Upper lobe of left lung (tissue), 6 donors: Measurements from ENCODE around the gene BNIP5. TPM values are rescaled to one million over a fixed set of nuclear protein-coding genes. Genes with fewer than 3 reads are reported as not detected.

Experiments
- ATAC-seq, 2 donors: fragments of 200-7000 bp; cut with Tn5 transposase; one replicate each; pipeline ENCODE4 v1.9.1; 2022; ENCODE audit warnings: mild to moderate bottlenecking in 2 of 2, moderate library complexity in 2 of 2; ENCODE audit not compliant: low FRiP score in 2 of 2
- DNase-seq, 2 donors: peaks; one replicate each; pipeline ENCODE4 v3.0.0-alpha.2; 2019 to 2020
- H3K27ac ChIP-seq, 4 donors: fragments of 200-600 bp; sonication (generic); one replicate each; pipeline ENCODE4 v1.5.1; 2016 to 2019
- H3K27me3 ChIP-seq, 4 donors: fragments of 200-600 bp; sonication (generic); one replicate each; pipeline ENCODE4 v1.5.1; 2017 to 2019
- H3K36me3 ChIP-seq, 4 donors: fragments of 200-600 bp; sonication (generic); one replicate each; pipeline ENCODE4 v1.5.1; 2016 to 2019
- H3K4me1 ChIP-seq, 4 donors: fragments of 200-600 bp; sonication (generic); one replicate each; pipeline ENCODE4 v1.5.1; 2018 to 2019
- H3K4me3 ChIP-seq, 4 donors: fragments of 200-600 bp; sonication (generic); one replicate each; pipeline ENCODE4 v1.5.1; 2017 to 2019; ENCODE audit warnings: mild to moderate bottlenecking in 2 of 4, moderate library complexity in 1 of 4
- H3K9me3 ChIP-seq, 4 donors: fragments of 200-600 bp; sonication (generic); one replicate each; pipeline ENCODE4 v1.5.1; 2018 to 2019
- CTCF ChIP-seq, 6 experiments: fragments of 450-650 bp in 4 of 6; fragments of 200-600 bp in 2 of 6; sonication (generic) in 2 of 6; IDR thresholded peaks; one replicate each; pipeline ENCODE4 v1.5.1; 2016 to 2019; ENCODE audit warnings: antibody characterized with exemption in 6 of 6
- EP300 ChIP-seq, 4 donors: sonication (generic); formaldehyde crosslinking; IDR thresholded peaks; one replicate each; pipeline ENCODE4 v1.5.1; 2017; ENCODE audit warnings: antibody characterized with exemption in 4 of 4, control low read depth in 2 of 4
- POLR2A ChIP-seq, 4 donors: fragments of 450-650 bp; IDR thresholded peaks; one replicate each; pipeline ENCODE4 v1.5.1; 2016 to 2017; ENCODE audit warnings: antibody characterized with exemption in 4 of 4, mild to moderate bottlenecking in 2 of 4
- POLR2AphosphoS5 ChIP-seq, 2 donors: sonication (generic); formaldehyde crosslinking; IDR thresholded peaks; one replicate each; pipeline ENCODE4 v1.5.1; 2017; ENCODE audit warnings: antibody characterized with exemption in 2 of 2
- WGBS, 2 donors: methylation state at CpG; one replicate each; pipeline ENCODE4 v1.1.5; 2017 to 2018; 5-methylcytosine and 5-hydroxymethylcytosine counted together
- total RNA-seq, 6 donors: library from RNA; depleted of rRNA in 4 of 6; stranded (reverse); fragments of >200 nt in 4 of 6; gene quantifications; one replicate each; pipeline versions ENCODE4 v1.1.0 to v1.2.1, GENCODE V29; 2016 to 2021
- donor health status: DM: no; HTN: no; CAD: no; lungs with moderate emphysema.
- donor health status: DM: no; HTN: yes; CAD: no; lungs with severe emphysema.

The BNIP5 gene
- total RNA-seq, 6 donors from 2014 or later = 0.10 TPM; not detected in 5

GRCh38 chr6:36345681-36346466 is 9.2 kb upstream of the BNIP5 start:
- H3K36me3 ChIP-seq = no peaks in the 10 kb centered on the region
- TF ChIP-seq EP300 (IDR thresholded peaks at IDR 0.05) (no peak), CTCF (IDR thresholded peaks at IDR 0.05) (no peak), POLR2AphosphoS5 (IDR thresholded peaks at IDR 0.05) (no peak), POLR2A (IDR thresholded peaks at IDR 0.05) (no peak)
- H3K27ac ChIP-seq = no peak overlapping the region
- H3K4me1 ChIP-seq = peaks cover under 1 to 7% (median 5%) of the 10 kb centered on the region in 4 donors
- H3K4me3 ChIP-seq = no peak overlapping the region
- H3K9me3 ChIP-seq = no peaks in the 10 kb centered on the region
- no peak for DNase-seq
- WGBS, 2 donors = 87 to 93% methylated on average over 13 of the region's 13 CpGs
- no peaks in the 10 kb centered on the region for H3K27me3 ChIP-seq
- no peak for ATAC-seq

- 64 to 85% methylated on average over 5 of the region's 5 CpGs for WGBS, 2 donors
- H3K4me1 ChIP-seq = peaks cover 4 to 10% (median 5%) of the 10 kb centered on the region in 4 donors
- H3K27me3 ChIP-seq = no peaks in the 10 kb centered on the region
- H3K4me3 ChIP-seq = no peak overlapping the region
- no peaks in the 10 kb centered on the region for H3K36me3 ChIP-seq
- ATAC-seq = no peak
- H3K27ac ChIP-seq = no peak overlapping the region
- no peaks in the 10 kb centered on the region for H3K9me3 ChIP-seq
- no peak for DNase-seq
- no peak for TF ChIP-seq CTCF (IDR thresholded peaks at IDR 0.05)
- TF ChIP-seq EP300 (IDR thresholded peaks at IDR 0.05) = peak in 1 of 4 donors; percentile 6
Observed at GRCh38 chr6:36343109-36343680, 6.5 kb upstream of the BNIP5 start.

- WGBS, 2 donors = 20 to 23% methylated on average over 36 of the region's 36 CpGs
- Histone ChIP-seq H3K9me3 (no peaks in the 10 kb centered on the region), H3K4me1 (peaks cover 4 to 10% (median 5%) of the 10 kb centered on the region in 4 donors), H3K27ac (no peak overlapping the region), H3K4me3 (peak overlapping the region in 2 of 4 donors; percentile 9 to 17), H3K27me3 (no peaks in the 10 kb centered on the region), H3K36me3 (no peaks in the 10 kb centered on the region)
- TF ChIP-seq CTCF (IDR thresholded peaks at IDR 0.05) (peak; percentile 89 to 98 (median 92)), EP300 (IDR thresholded peaks at IDR 0.05) (no peak), POLR2AphosphoS5 (IDR thresholded peaks at IDR 0.05) (no peak)
- DNase-seq (peak; percentile 75 to 90), ATAC-seq (peak; percentile 84 to 93)
Observed at GRCh38 chr6:36340618-36341454, 4.1 kb upstream of the BNIP5 start.

DNA sequence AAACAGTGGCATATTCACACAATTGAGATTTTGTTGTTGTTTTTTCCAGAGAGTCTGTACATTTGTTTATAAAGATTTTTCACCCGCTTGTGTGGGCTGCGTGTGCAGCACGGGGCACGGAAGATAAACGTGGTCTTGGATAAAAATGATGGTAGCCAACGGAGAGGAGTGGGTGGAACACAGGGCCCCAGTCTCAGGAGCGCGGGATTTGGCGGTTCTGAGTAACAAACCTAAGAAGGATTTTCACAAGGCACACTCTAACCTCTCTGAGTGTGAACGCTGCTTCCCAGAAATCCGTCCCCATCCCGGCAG is 3.6 kb upstream of the BNIP5 start:
- no peaks in the 10 kb centered on the region for H3K36me3 ChIP-seq
- H3K27ac ChIP-seq = no peak overlapping the region
- ATAC-seq (no peak), DNase-seq (no peak)
- peaks cover 4 to 10% (median 5%) of the 10 kb centered on the region in 4 donors for H3K4me1 ChIP-seq
- no peak for TF ChIP-seq POLR2AphosphoS5 (IDR thresholded peaks at IDR 0.05)
- no peak for TF ChIP-seq POLR2A (IDR thresholded peaks at IDR 0.05)
- no peak for TF ChIP-seq CTCF (IDR thresholded peaks at IDR 0.05)
- TF ChIP-seq EP300 (IDR thresholded peaks at IDR 0.05) = no peak
- H3K27me3 ChIP-seq = peaks cover 0 to 2% (median 0%) of the 10 kb centered on the region in 4 donors
- WGBS, 2 donors = 64 to 66% methylated on average over 12 of the region's 12 CpGs
- H3K9me3 ChIP-seq = no peaks in the 10 kb centered on the region
- no peak overlapping the region for H3K4me3 ChIP-seq
